IPS DF 4.7 (cell line): Measurements from ENCODE around the gene ABHD6.
"Not testable (repeated sequence)": the region's sequence is repeated elsewhere in the genome, so short reads cannot be mapped to it uniquely, and the experiment has no call there.

Source experiments
- DNase-seq: peaks from one replicate; pipeline ENCODE4 v3.0.0-alpha.2; 2013; ENCODE audit warnings: low spot score; ENCODE audit errors: extremely low read depth

The ABHD6 gene

GRCh38 chr3:58209933-58210332, 27.7 kb upstream of the ABHD6 start:
- DNase-seq = no peak

GRCh38 chr3:58210761-58211460, 26.7 kb upstream of the ABHD6 start, which contains the start of gene DNASE1L3:
DNASE1L3 (minus strand) TSS chr3:58210972; CDS start chr3:58210906, 66 bp downstream.
- no peak for DNase-seq

GRCh38 chr3:58214484-58215316, 22.9 kb upstream of the ABHD6 start:
- DNase-seq = no peak

- no peak for DNase-seq
Observed at GRCh38 chr3:58215317-58216025, 22.1 kb upstream of the ABHD6 start.

DNA sequence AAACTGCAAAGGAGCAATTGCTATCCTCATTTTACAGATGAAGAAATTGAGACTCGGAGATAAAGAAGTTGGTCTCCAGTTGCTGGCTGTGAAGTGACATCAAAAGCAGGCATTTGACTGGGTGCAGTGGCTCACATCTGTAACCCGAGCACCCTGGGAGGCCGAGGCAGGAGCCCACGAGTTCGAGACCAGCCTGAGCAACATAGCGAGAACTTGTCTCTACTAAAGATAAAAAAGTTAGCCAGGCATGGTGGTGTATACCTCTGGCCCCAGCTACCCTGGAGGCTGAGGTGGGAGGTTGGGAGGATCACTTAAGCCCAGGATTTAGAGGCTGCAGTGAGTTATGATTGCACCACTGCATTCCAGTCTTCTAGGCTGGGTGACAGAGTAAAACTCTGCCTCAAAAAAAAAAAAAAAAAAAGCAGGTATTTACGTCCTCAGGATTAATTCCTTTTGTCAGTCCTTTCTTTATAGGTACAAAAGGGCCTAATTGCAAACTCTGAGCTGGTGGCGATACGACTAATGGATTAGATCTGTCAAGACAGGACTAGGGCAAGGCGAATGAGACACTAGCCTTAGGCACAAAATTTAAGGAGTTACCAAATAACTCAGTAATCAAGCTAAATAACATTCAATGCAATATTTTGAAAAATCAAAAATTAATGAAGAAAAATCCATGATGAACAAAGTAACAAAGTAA, 20.9 kb upstream of the ABHD6 start:
- DNase-seq = no peak

DNA sequence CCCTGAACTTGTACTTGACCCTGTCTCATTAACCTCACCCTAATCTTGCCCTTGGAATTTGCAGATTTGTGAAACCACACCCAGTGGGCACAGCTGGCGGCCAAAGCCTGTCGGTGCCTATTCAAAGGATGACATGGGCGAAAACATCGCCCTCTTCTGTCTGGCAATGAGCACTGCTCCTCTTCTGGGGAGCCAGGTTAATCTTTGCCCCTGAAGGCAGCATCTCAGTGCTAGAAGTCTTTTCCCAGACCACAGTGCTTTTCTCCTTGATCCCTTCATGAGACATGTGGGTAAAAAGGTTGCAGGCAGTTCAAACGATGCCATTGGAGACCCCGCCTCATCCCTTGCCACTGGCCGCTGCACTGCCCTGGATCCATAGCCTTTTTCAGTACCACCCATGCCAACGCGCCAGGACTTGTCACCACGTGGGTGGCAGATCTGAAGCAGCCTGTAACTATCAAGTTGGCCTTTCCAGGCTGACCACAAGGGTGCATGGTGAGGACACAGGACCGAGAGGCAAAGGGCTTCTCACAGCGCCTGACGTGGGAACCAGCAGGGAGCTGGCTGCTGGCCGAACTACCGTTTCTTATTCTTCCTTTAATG, 20.3 kb upstream of the ABHD6 start:
- no peak for DNase-seq

- no peak for DNase-seq
Observed at GRCh38 chr3:58218904-58219303, 18.7 kb upstream of the ABHD6 start.

DNA sequence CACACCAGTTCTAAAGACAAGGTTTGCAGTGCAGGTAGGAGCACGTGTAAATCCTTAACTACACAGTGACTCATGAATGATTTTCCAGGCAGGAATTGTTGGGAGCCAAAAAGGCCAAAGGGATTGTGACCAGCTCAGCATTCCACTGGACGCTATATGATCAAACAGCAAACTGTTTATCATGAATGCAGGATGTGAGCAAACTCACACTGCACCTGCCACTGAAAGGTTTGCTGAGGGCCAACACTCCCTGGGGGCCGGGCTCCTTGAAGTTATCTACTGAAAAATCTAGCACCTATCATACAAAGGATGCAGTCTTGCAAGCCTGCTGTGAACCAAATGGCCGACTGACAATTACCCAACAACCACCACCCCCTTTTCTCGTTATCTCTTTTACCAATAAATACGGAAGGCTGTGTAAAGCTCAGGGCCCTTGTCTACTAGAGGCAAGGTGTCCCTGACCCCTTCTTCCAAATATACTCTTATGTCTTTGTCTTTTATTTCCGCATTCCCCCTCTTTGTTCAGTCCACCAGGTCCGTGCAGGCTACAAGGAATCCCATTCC, 15.3 kb upstream of the ABHD6 start:
- no peak for DNase-seq

DNA sequence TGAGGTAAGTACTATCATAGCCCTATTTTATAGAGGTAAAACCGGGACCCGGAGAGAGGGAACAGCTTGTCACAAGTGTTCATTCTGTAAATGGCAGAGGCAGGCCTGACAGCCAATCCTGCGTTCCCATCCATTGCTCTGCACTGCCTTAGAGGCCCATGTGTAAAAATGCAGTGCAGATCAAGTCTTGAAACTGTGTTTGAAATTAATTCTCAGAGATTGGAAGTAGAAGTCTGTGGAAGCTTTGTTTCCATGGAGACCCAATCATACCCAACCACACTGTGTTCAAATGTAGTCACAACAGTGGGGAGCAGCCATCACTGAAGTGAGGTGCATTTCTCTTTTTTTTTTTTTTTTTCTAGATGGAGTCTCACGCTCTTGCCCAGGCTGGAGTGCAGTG, 13.7 kb upstream of the ABHD6 start:
- no peak for DNase-seq

- DNase-seq = not testable (repeated sequence)
Observed at GRCh38 chr3:58227933-58228332, 9.7 kb upstream of the ABHD6 start.

DNA sequence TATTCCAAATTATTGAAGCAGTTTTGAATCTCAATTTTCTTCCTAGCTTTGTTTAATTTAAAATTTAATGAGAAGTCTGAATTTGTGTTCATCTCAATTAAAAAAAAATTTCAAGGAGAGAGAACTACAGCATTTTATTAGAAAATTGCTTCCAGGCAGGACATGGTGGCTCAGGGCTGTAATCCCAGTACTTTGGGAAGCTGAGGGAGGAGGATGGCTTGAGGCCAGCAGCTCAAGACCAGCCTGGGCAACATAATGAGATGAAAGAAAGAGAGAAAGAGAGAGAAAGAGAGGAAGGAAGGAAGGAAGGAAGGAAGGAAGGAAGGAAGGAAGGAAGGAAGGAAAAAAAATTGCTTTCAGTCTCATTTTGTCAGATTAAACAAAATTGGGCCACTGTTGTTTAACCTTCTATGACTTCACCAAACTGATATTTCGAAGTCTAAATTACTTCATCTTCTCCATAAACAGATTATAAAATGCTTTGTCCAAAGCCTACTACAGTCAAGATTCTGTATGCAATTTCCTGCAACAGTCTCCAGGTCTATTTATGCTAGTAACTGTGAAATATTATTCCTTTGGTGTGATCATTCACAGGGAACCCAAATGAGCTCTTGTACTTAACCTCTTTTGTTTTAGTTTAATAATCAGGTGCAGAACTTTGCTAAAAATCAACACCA, 6.6 kb upstream of the ABHD6 start:
- no peak for DNase-seq

GRCh38 chr3:58231666-58232065, 5.9 kb upstream of the ABHD6 start:
- DNase-seq = no peak

DNA sequence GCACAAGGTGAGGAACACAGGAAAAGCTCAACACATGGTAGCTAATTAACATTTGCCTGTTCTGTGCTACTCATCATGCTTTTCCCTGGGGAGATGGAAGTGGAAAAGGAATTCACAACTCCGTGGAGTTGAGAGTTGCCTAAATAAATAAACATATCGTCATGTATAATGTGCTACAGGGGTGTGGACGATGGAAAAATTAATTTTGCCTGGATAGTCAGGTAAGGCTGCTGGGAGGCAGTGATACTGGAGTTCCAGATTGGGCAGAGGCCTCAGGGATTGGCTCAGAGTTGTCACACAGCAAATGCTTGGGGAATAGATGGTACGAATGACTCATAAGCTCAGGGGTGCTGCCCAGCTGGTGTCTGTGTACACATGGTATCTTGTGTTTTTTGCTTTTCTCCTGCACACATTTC, 3.1 kb upstream of the ABHD6 start:
- no peak for DNase-seq

DNA sequence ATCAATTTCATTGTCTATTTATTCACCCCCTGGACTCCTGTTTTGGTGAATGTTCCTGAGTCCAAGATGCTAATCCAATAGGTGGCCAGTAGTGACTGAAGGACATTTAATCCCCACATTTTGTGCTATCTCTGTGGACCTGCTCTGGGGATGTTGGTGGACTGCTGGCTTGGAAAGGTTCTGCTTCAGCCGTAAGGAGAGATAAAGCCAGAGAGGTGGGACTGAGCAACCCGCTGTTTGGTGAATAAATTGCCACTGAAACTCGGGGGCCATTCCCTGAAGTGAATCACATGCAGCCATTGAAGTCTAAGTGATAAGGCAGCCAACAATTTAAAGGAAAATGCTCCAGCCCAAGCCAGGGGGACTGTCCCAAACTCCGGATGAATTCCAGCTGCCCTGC, 1.6 kb upstream of the ABHD6 start:
- no peak for DNase-seq

GRCh38 chr3:58236527-58237237, 910 bp upstream of the ABHD6 start:
- DNase-seq = no peak

GRCh38 chr3:58237941-58238681, 519 bp downstream of the ABHD6 start:
- DNase-seq = no peak

DNA sequence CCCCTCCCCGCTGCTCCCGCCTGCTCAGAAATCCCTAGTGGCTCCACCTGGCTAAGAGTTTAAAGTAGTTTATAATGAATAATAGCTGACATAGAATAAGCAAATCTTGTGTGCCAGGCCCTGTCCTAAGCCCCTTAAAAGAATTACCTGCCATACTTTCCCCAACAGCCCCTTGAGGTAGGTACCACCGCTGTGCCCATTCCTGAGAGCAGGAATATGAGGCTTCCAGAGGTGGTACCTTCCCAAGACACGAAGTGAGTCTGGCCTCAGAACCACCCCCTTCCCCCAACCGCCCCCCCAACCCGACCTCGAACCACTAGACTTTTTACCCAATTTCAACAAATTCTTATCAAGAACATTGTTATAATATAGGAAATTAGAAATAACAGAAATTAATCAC, 1.2 kb downstream of the ABHD6 start:
- DNase-seq = no peak

- no peak for DNase-seq
Observed at GRCh38 chr3:58241306-58242044, 3.9 kb downstream of the ABHD6 start.
